ENCODE results near the gene NUDT6.
"Not testable (repeated sequence)": the region's sequence is repeated elsewhere in the genome, so short reads cannot be mapped to it uniquely, and the experiment has no call there.

NUDT6 gene, protein sequence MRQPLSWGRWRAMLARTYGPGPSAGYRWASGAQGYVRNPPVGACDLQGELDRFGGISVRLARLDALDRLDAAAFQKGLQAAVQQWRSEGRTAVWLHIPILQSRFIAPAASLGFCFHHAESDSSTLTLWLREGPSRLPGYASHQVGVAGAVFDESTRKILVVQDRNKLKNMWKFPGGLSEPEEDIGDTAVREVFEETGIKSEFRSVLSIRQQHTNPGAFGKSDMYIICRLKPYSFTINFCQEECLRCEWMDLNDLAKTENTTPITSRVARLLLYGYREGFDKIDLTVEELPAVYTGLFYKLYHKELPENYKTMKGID

DNA sequence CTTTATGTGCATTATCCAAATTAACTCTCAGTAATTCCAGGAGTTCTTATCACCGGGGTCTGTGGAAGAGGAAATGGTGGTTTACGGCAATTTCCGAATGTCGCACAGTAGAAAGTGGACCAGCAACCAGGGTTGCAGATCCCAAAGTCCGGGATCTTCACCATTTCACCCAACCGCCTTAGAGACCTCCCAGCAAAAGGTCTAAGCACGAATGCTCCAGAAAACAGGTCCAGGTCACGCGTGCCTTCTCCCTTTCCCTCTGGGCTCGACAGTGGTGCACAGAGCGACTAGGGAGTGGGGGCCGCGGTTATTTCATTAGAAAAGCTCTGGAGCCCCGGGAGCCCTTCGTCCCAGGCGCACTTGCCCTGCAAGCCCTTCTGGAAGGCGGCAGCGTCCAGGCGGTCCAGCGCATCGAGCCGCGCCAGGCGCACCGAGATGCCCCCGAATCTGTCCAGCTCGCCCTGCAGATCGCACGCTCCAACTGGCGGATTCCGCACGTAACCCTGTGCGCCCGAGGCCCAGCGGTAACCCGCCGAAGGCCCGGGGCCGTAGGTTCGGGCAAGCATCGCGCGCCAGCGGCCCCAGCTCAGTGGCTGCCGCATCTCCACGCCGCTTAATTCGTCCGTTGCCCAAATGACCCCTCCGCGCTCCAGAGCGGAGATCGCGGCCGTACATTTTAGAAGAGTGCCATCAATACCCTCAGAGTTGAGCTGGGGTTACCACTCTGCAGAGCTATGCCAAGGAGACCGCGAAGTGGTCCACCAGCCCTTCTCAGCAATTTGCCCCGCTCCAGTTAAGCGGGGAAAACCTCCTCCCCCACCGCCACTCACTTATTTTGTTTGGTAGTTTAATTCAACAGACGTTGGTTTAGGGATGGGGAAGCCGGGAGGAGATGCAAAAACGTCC lies at the start of gene NUDT6:
Gene NUDT6, minus strand, starts transcription at position 627 of the 906 bp plus-strand sequence. Its CDS starts 25 bp downstream, at position 602.
- peak; percentile 5 for DNase-seq (ENCODE audit: low read depth)

DNA sequence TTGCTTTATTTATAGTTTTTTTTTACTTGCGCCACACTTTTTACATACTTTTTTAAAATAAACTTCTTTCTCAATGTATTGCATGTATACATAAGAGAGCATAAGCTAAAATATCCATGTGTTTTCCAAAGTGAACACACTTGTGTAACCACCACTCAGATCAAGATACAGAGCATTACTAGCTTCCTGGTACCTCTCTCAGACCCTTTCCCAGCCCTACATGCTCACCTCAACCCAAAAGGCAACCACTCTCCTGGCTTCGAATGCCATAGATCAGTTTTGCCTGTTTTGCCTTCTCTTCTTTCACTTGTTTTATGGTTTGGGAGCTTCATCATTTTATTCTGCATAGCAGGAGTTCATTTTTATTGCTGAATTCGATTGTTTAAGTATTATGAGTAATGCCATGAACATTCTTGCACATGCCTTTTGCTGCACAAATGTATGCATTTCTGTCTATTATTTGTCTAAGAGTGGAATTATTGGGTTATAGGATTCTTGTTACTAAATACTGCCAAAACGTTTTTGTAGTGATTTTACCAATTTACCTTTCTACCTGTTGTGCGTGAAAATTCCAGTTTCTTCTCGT lies 45.9 kb upstream of the NUDT6 start:
- no peak for DNase-seq (ENCODE audit: low read depth)

DNA sequence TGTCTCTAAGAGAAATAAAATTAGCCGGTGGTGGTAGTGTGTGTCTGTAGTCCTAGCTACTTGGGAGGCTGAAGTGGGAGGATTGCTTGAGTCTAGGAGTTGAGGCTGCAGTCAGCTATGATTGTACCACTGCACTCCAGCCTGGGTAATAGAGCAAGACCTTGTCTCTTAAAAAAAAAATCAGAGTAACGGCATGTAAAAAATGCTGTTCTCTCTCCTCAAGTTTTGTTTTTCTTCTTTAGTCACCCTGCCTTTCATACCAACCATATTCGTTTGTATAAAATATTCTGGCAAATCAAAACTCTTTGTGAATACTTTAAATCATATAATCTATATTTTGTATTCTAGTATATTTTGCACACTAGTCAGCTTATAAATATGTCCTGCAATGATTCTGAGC lies 44.8 kb upstream of the NUDT6 start:
- no peak for DNase-seq (ENCODE audit: low read depth)

DNA sequence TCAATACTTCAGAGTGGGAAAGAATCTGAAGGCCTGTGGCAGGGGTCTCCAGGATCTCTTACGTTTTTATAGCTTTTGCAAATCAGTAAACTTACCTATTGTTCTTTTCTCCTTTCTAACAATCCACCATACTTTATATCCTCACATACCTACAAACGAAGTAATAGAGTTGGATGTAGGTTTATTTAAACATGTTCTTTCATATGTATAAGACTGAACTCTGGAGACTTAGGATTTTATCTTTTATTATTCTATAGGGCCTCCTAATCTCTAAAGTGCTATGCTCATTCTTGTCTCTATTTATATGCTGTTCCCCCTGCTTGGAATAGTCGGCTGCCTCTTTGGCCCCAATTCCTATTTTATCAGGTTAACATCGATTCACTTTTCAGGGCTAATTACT lies 43.8 kb upstream of the NUDT6 start:
- no peak for DNase-seq (ENCODE audit: low read depth)

DNA sequence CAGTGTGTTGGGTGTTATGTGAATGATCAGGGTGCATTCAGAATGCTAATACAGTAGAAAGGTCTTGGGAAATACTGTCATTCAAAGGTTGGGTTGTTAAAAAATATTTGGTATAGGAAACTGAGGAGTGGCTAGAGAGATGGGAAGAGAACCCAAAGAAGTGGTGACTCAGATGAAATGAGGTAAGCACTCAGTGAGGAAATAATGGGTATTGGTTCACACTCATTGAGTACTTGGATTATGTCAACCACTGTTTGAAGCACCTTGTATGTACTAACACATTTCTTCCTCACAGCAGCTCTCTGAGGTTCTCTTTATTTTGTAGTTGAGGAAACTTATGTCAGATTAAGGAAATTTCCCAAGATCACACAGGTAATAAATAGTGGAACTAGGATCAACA lies 40.8 kb upstream of the NUDT6 start:
- DNase-seq (ENCODE audit: low read depth): no peak

GRCh38 chr4:122960611-122961000 lies 38.2 kb upstream of the NUDT6 start:
- no peak for DNase-seq (ENCODE audit: low read depth)

GRCh38 chr4:122959981-122960610 lies 37.7 kb upstream of the NUDT6 start:
- DNase-seq (ENCODE audit: low read depth): no peak

GRCh38 chr4:122959441-122959840 lies 37.0 kb upstream of the NUDT6 start:
- no peak for DNase-seq (ENCODE audit: low read depth)

- no peak for DNase-seq (ENCODE audit: low read depth)
Observed at GRCh38 chr4:122958505-122958904, 36.1 kb upstream of the NUDT6 start.

- DNase-seq (ENCODE audit: low read depth): no peak
Observed at GRCh38 chr4:122953924-122954323, 31.5 kb upstream of the NUDT6 start.

DNA sequence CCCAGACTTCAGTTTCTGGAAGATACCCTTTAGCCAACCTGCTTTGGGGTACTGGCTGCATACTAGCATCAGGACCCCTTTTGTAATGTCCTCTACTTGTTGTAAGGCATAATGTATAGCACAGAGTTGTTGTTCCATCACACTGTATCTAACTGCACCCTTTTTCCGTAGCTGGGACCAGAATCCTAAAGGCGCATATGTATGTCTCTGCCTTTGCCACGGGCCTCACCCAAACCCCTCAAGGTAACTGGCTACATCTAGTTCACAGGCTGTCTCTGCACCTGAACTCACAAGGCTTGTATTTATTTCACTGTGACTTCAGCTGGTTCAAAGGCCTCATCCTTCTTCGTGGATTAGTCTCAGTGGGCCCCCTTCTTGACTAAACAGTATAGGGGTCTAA lies 29.6 kb upstream of the NUDT6 start:
- no peak for DNase-seq (ENCODE audit: low read depth)

GRCh38 chr4:122948671-122949070 lies 26.3 kb upstream of the NUDT6 start:
- no peak for DNase-seq (ENCODE audit: low read depth)

GRCh38 chr4:122946142-122946541 lies 23.7 kb upstream of the NUDT6 start:
- no peak for DNase-seq (ENCODE audit: low read depth)

DNA sequence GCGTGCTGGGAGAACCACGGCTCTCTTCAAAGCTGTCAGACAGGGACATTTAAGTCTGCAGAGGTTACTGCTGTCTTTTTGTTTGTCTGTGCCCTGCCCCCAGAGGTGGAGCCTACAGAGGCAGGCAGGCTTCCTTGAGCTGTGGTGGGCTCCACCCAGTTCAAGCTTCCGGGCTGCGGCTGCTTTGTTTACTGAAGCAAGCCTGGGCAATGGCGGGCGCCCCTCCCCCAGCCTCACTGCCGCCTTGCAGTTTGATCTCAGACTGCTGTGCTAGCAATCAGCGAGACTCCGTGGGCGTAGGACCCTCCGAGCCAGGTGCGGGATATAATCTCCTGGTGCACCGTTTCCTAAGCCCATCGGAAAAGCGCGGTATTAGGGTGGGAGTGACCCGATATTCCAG lies 22.7 kb upstream of the NUDT6 start:
- DNase-seq (ENCODE audit: low read depth): not testable (repeated sequence)

DNA sequence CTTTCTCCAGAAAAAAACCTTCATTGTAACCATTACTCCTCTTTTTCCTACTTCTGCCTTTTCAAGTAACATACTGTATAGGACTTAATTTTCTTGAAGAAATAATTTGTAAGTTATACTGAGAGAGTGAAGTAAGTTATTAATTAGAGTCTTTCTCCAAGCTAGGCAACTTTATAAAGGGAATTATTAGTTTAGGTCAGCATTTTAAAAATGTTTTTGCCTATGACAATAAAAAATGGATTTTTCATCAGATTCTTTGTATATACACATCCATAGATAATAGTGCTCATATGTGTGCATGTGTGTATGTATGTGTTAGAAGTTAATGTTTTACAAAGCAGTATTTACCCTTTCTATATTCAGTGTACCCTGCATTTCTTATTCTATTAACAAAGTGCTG lies 10.4 kb upstream of the NUDT6 start:
- no peak for DNase-seq (ENCODE audit: low read depth)

- no peak for DNase-seq (ENCODE audit: low read depth)
Observed at GRCh38 chr4:122930862-122931261, 8.5 kb upstream of the NUDT6 start.

- no peak for DNase-seq (ENCODE audit: low read depth)
Observed at GRCh38 chr4:122928930-122929329, 6.5 kb upstream of the NUDT6 start.

DNA sequence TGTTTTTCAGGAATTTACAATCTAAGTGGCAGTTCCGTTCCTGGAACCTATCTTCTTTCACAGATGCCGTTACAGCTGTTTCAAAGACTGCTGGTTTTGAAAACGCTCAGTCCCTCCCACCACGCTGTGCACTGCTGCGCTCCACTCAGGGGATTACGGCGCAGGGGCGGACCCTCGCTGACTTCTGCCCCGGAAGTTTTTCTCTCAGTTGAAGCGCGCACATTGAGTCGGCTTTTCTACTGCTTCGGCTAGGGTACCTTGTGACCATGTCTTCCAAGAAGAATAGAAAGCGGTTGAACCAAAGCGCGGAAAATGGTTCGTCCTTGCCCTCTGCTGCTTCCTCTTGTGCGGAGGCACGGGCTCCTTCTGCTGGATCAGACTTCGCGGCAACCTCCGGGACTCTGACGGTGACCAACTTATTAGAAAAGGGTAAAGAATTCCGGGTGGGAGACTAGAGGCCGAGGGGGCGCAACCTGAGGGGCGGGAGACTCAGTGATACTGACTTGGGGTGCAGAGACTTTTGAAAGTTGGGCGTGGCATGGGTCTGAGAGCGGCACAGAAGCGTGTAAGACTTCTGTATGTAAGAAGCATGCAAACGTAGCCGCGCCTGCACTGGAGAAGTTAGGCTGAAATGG lies 597 bp upstream of the NUDT6 start:
- peak; percentile 69 for DNase-seq (ENCODE audit: low read depth)

DNA sequence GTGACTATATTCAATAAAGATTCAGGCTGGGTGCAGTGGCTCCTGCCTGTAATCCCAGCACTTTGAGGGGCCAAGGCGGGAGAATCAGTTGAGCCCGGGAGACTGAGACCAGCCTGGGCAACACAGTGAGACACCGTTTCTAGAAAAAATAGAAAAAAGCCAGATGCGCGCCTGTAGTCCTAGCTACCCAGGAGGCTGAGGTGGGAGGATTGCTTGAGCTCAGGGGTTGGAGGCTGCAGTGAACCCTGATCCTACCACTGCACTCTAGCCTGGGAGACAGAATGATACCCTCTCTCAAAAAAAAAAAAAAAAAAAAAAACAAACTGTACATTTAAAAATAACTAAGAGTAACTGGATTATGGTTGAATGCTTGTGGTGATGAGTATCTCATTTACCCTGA lies 1.1 kb downstream of the NUDT6 start:
- no peak for DNase-seq (ENCODE audit: low read depth)

DNA sequence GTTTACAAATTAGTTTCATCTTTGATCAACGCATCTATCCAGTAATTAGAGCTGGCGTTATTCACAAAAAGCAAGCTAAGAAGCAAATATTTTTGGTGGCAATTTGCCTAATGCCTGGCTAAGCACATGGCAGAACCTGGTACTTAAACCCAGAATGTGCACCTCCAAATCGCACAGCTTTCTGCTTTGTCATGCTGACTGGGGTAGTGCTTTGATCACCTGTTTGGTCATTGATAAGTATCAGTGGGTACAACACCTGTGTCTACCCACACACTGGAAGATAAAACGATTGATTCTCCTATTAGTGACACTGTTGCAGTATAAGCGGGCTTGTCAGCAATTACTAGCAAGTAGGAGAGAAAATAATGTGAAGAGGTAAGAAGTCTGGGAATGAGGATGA lies 1.9 kb downstream of the NUDT6 start:
- no peak for DNase-seq (ENCODE audit: low read depth)

- no peak for DNase-seq (ENCODE audit: low read depth)
Observed at GRCh38 chr4:122917731-122918130, 4.7 kb downstream of the NUDT6 start.

DNA sequence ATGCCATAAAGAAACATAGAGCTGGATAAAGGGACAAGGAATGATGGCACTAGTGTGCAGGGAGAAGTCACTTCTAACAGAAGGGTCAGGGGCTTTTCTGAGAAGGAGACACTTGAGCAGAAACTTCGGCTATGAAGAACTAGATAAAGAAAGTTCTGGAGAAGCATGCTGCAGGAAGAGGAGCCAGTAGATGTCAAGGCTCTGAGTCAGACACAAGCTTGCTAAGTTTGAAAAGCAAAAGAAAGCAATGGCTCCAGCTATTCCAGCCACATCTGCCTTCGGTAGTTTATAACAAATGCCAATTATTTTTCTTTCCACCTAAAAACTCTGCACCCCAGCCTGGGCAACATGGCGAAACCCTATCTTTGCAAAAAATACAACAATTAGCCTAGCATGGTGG lies 7.5 kb downstream of the NUDT6 start:
- DNase-seq (ENCODE audit: low read depth): no peak

Data from activated T-cell treated with anti-CD3 and anti-CD28 coated beads for 1 hour (primary cell).